ENCODE data around the gene PPP1R13L. TPM values are rescaled to one million over a fixed set of nuclear protein-coding genes. Genes with fewer than 3 reads are reported as not detected.

Gene PPP1R13L
- total and polyA plus RNA-seq, 2 of the 8 experiments (the other 6 are each of a cell fraction or from before 2014, with no cell fraction given), result 9.1 to 15.3 TPM

DNA sequence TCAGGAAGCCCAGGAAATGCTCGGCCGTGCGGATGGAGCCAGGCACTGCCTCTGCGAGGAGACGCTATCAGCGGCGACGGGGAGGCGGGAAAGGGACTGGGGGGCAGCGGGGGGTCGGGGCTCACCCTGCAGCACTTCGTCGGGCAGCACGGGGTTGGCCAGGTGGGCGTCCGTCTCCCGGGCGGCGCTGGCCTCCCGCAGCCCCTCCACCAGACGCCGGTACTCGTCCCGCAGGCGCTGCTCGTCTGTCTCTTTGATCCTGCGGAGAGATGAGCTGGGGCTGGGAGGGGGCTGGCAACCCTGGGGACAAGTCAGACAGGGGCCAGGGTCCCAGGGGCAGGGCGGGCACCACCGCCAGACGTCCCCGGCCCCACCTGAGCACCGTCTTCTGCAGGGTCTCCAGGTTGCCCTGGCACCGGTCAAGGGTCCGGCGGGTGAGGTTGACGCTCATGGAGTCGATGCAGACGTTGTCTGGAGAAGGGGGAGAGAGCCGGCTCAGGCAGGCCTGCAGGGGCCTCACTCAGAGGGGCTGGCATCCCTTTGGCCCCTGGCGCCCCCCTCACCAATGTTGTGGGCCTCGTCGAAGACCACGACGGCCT lies 40.9 kb downstream of the PPP1R13L start:
- TF ChIP-seq, protein P1, sequence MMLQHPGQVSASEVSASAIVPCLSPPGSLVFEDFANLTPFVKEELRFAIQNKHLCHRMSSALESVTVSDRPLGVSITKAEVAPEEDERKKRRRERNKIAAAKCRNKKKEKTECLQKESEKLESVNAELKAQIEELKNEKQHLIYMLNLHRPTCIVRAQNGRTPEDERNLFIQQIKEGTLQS (IDR thresholded peaks at IDR 0.05; ENCODE audit: insufficient read depth, low read depth, low read length), result no peak
- TF ChIP-seq EZH2 (IDR thresholded peaks at IDR 0.05; ENCODE audit: low read depth, low read length, severe bottlenecking) (no peak), ZNF274 (IDR thresholded peaks at IDR 0.05; ENCODE audit: borderline replicate concordance, extremely low read depth, low read length) (no peak), KDM1A (IDR thresholded peaks at IDR 0.05; ENCODE audit: borderline replicate concordance, low read length) (no peak), RXRA (IDR thresholded peaks at IDR 0.05; ENCODE audit: insufficient read depth, low read depth, low read length) (no peak), EP300 (IDR thresholded peaks at IDR 0.05; ENCODE audit: borderline replicate concordance in 1 of 2, low read depth in 2 of 2, low read length in 2 of 2) (no peak), SP4 (IDR thresholded peaks at IDR 0.05; ENCODE audit: low read length) (no peak), FOSL1 (IDR thresholded peaks at IDR 0.05; ENCODE audit: insufficient read depth, low read depth, low read length) (no peak), ASH2L (IDR thresholded peaks at IDR 0.05; ENCODE audit: low read length) (no peak), YY1 (IDR thresholded peaks at IDR 0.05; ENCODE audit: low read depth, low read length) (no peak), CREB1 (IDR thresholded peaks at IDR 0.05) (no peak), SP1 (IDR thresholded peaks at IDR 0.05; ENCODE audit: low read depth, low read length) (no peak), NRF1 (IDR thresholded peaks at IDR 0.05; ENCODE audit: low read depth, low read length) (no peak)
- H2AFZ ChIP-seq (ENCODE audit: low read length), result no peak overlapping the region
- no peak overlapping the region for H3K4me2 ChIP-seq (ENCODE audit: insufficient read depth in 1 of 2, low read depth in 2 of 2, low read length in 2 of 2)
- no peak overlapping the region for H4K91ac ChIP-seq (replicated peaks; ENCODE audit: insufficient read length, low read length)
- DNase-seq (ENCODE audit: low read depth in 1 of 2, low spot score in 2 of 2), result no peak
- H2BK120ac ChIP-seq (replicated peaks; ENCODE audit: low read depth, low read length), result no peak overlapping the region
- no peak overlapping the region for H3K4me3 ChIP-seq (ENCODE audit: extremely low read depth in 1 of 4, insufficient read depth in 2 of 4, low read depth in 3 of 4, low read length in 4 of 4)
- no peak overlapping the region for H2BK20ac ChIP-seq (ENCODE audit: low read length)
- WGBS, 2 experiments (ENCODE audit: extremely low coverage in 1 of 2, insufficient coverage in 1 of 2, insufficient read length in 1 of 2, insufficient replicate concordance in 2 of 2, low coverage in 1 of 2, low lambda C conversion rate in 2 of 2, missing lambda C conversion rate in 1 of 2), result 98% methylated on average over 17 of the region's 44 CpGs; no CpG with 5 or more reads in 1 of the 2 experiments
- no peak overlapping the region for H3K23ac ChIP-seq (ENCODE audit: insufficient read length)
- peaks cover 2 to 22% of the 10 kb centered on the region in 2 experiments for H4K20me1 ChIP-seq (replicated peaks in 1 of 2; ENCODE audit: control insufficient read depth in 1 of 2, insufficient read depth in 2 of 2, low read length in 2 of 2)
- H3K18ac ChIP-seq (ENCODE audit: extremely low read depth, low read length), result no peak overlapping the region
- no peak overlapping the region for H3K56ac ChIP-seq (replicated peaks; ENCODE audit: insufficient read length, low read depth, low read length)
- no peaks in the 10 kb centered on the region for H3K23me2 ChIP-seq (ENCODE audit: low read depth, low read length)
- ChIA-PET POLR2A (ENCODE audit: partially characterized antibody) (interaction anchor here (1.1 to 2.4 kb wide), 5 partner anchors 10 to 17 kb away, joined by 3 to 14 read pairs (median 4); no protein-coding TSS in a partner anchor), CTCF (ENCODE audit: partially characterized antibody) (interaction anchor here (0.6 kb wide), 1 partner anchor 1987 kb away, joined by 3 read pairs; no protein-coding TSS in a partner anchor)
- no peak overlapping the region for H4K5ac ChIP-seq (ENCODE audit: insufficient read length, low read depth, low read length)
- no peak overlapping the region for H3K14ac ChIP-seq (ENCODE audit: insufficient read length)
- H2AK5ac ChIP-seq (ENCODE audit: low read depth, low read length), result no peak overlapping the region
- H3K27ac ChIP-seq (ENCODE audit: low read depth, low read length), result no peak overlapping the region
- no peak overlapping the region; the same call in 1 of the 2 replicates for H2BK5ac ChIP-seq (ENCODE audit: low read depth, low read length)
- H3K79me2 ChIP-seq (ENCODE audit: control insufficient read depth in 1 of 2, insufficient read depth in 2 of 2, low read length in 2 of 2), result peaks cover 0 to 5% of the 10 kb centered on the region in 2 experiments; a peak in 1 of 4 replicates
- no peaks in the 10 kb centered on the region for H3K9me3 ChIP-seq (ENCODE audit: insufficient read depth in 2 of 2, low read depth in 1 of 2, low read length in 1 of 2)
- no peak overlapping the region for H3K9ac ChIP-seq (replicated peaks in 1 of 4; ENCODE audit: extremely low read depth in 1 of 4, low read depth in 3 of 4, low read length in 3 of 4)
- H2BK15ac ChIP-seq (ENCODE audit: low read length), result no peak overlapping the region
- no peak overlapping the region for H4K8ac ChIP-seq (ENCODE audit: extremely low read depth, insufficient read depth, low read length)
- H3K4me1 ChIP-seq (replicated peaks in 1 of 4; ENCODE audit: control insufficient read depth in 3 of 4, insufficient read depth in 4 of 4, low read length in 3 of 4), result peaks cover 0 to 3% (median 0%) of the 10 kb centered on the region in 4 experiments; a peak in 1 of 7 replicates
- peaks cover 6% of the 10 kb centered on the region for H3K79me1 ChIP-seq (ENCODE audit: low read depth, low read length)
- no peaks in the 10 kb centered on the region for H3K27me3 ChIP-seq (replicated peaks in 1 of 4; ENCODE audit: control insufficient read depth in 3 of 4, extremely low read depth in 1 of 4, insufficient read depth in 3 of 4, low read length in 3 of 4)
- H2BK12ac ChIP-seq (ENCODE audit: low read depth, low read length), result no peak overlapping the region
- H3K36me3 ChIP-seq (ENCODE audit: control insufficient read depth in 2 of 4, insufficient read depth in 4 of 4, low read length in 3 of 4), result peaks cover 17 to 72% (median 37%) of the 10 kb centered on the region in 4 experiments
- H3K4ac ChIP-seq (replicated peaks; ENCODE audit: insufficient read length, low read depth, low read length), result no peak overlapping the region
- FAIRE-seq, result no peak
